GM12891 (cell line): ENCODE data around the gene OPN1SW.

ENCODE experiments used
- POLR2A ChIP-seq: IDR thresholded peaks from 2 replicates; pipeline ENCODE4 v1.6.1; 2011; ENCODE audit warnings: low read depth, low read length, control low read depth
- POLR2AphosphoS5 ChIP-seq: IDR thresholded peaks from 2 replicates; pipeline ENCODE4 v1.6.1; 2011; ENCODE audit warnings: low read depth, low read length, control low read depth
- TAF1 ChIP-seq: IDR thresholded peaks from 2 replicates; pipeline ENCODE4 v1.6.1; 2011; ENCODE audit warnings: low read depth, low read length, control low read depth

GRCh38 chr7:128788446-128789412 is 13.1 kb upstream of the OPN1SW start:
- TF ChIP-seq POLR2A (no peak), POLR2AphosphoS5 (no peak), TAF1 (no peak)
